Measurements from ENCODE around the gene VGLL4.

VGLL4 gene

GRCh38 chr3:11570251-11570650 is 73.5 kb downstream of the VGLL4 start:
- no peak overlapping the region for H3K27ac ChIP-seq (ENCODE audit: low read depth, low read length)
- H3K9ac ChIP-seq (ENCODE audit: low read length): no peak overlapping the region
- peaks cover 51% of the 10 kb centered on the region for H3K79me2 ChIP-seq (ENCODE audit: insufficient read depth, low read length)
- no peak overlapping the region for H3K4me2 ChIP-seq (ENCODE audit: low read depth, low read length, poor library complexity, severe bottlenecking)
- no peak overlapping the region for H2AFZ ChIP-seq (ENCODE audit: low read depth, low read length, severe bottlenecking)
- no peak overlapping the region for H3K4me3 ChIP-seq (ENCODE audit: insufficient read depth, low read length, poor library complexity, severe bottlenecking)
- no peaks in the 10 kb centered on the region for H3K27me3 ChIP-seq (ENCODE audit: low read length)
- TF ChIP-seq EZH2phosphoT487 (conservative IDR thresholded peaks at IDR 0.05; ENCODE audit: low read length): no peak
- no peak for TF ChIP-seq CTCF (IDR thresholded peaks at IDR 0.05; ENCODE audit: insufficient read depth, low read length, poor library complexity, severe bottlenecking)
- no peaks in the 10 kb centered on the region for H3K9me3 ChIP-seq (ENCODE audit: insufficient read depth, low read length)
- H3K36me3 ChIP-seq (ENCODE audit: low read length): no peaks in the 10 kb centered on the region
- no peaks in the 10 kb centered on the region; the same call in 1 of the 2 replicates for H4K20me1 ChIP-seq (ENCODE audit: low read depth, low read length)
- no peaks in the 10 kb centered on the region for H3K9me2 ChIP-seq (replicated peaks; ENCODE audit: insufficient read depth, low read length)
- H3F3A ChIP-seq (ENCODE audit: insufficient read depth): no peaks in the 10 kb centered on the region

- Histone ChIP-seq H3F3A (ENCODE audit: insufficient read depth) (no peaks in the 10 kb centered on the region), H3K27ac (ENCODE audit: low read depth, low read length) (no peak overlapping the region), H2AFZ (ENCODE audit: low read depth, low read length, severe bottlenecking) (no peak overlapping the region), H3K36me3 (ENCODE audit: low read length) (no peaks in the 10 kb centered on the region), H3K27me3 (ENCODE audit: low read length) (no peaks in the 10 kb centered on the region), H4K20me1 (ENCODE audit: low read depth, low read length) (no peaks in the 10 kb centered on the region; the same call in 1 of the 2 replicates), H3K9me3 (ENCODE audit: insufficient read depth, low read length) (no peaks in the 10 kb centered on the region), H3K79me2 (ENCODE audit: insufficient read depth, low read length) (peaks cover 47% of the 10 kb centered on the region), H3K4me2 (ENCODE audit: low read depth, low read length, poor library complexity, severe bottlenecking) (no peak overlapping the region), H3K4me3 (ENCODE audit: insufficient read depth, low read length, poor library complexity, severe bottlenecking) (no peak overlapping the region), H3K9me2 (replicated peaks; ENCODE audit: insufficient read depth, low read length) (no peaks in the 10 kb centered on the region), H3K9ac (ENCODE audit: low read length) (no peak overlapping the region)
- TF ChIP-seq CTCF (IDR thresholded peaks at IDR 0.05; ENCODE audit: insufficient read depth, low read length, poor library complexity, severe bottlenecking): no peak
- no peak for TF ChIP-seq EZH2phosphoT487 (conservative IDR thresholded peaks at IDR 0.05; ENCODE audit: low read length)
These were observed 74.5 kb downstream of the VGLL4 start for GRCh38 chr3:11569156-11569741.

- no peak overlapping the region for H3K4me3 ChIP-seq (ENCODE audit: insufficient read depth, low read length, poor library complexity, severe bottlenecking)
- H3K79me2 ChIP-seq (ENCODE audit: insufficient read depth, low read length): peaks cover 40% of the 10 kb centered on the region
- H3K9me3 ChIP-seq (ENCODE audit: insufficient read depth, low read length): no peaks in the 10 kb centered on the region
- no peak for TF ChIP-seq CTCF (IDR thresholded peaks at IDR 0.05; ENCODE audit: insufficient read depth, low read length, poor library complexity, severe bottlenecking)
- H2AFZ ChIP-seq (ENCODE audit: low read depth, low read length, severe bottlenecking): no peak overlapping the region
- H3K9me2 ChIP-seq (replicated peaks; ENCODE audit: insufficient read depth, low read length): no peaks in the 10 kb centered on the region
- H3K4me2 ChIP-seq (ENCODE audit: low read depth, low read length, poor library complexity, severe bottlenecking): no peak overlapping the region
- H3K27me3 ChIP-seq (ENCODE audit: low read length): no peaks in the 10 kb centered on the region
- H3F3A ChIP-seq (ENCODE audit: insufficient read depth): no peaks in the 10 kb centered on the region
- H3K27ac ChIP-seq (ENCODE audit: low read depth, low read length): no peak overlapping the region
- H4K20me1 ChIP-seq (ENCODE audit: low read depth, low read length): no peaks in the 10 kb centered on the region; the same call in 1 of the 2 replicates
- no peaks in the 10 kb centered on the region for H3K36me3 ChIP-seq (ENCODE audit: low read length)
- H3K9ac ChIP-seq (ENCODE audit: low read length): no peak overlapping the region
These were observed 75.1 kb downstream of the VGLL4 start for GRCh38 chr3:11568503-11569155.
